NCI-H510A (cell line): ENCODE results near the gene SMTNL1.

Experiments
- DNase-seq: peaks from one replicate; lab custom pipeline; 2025; lab: John Stamatoyannopoulos, UW

Gene SMTNL1

DNA sequence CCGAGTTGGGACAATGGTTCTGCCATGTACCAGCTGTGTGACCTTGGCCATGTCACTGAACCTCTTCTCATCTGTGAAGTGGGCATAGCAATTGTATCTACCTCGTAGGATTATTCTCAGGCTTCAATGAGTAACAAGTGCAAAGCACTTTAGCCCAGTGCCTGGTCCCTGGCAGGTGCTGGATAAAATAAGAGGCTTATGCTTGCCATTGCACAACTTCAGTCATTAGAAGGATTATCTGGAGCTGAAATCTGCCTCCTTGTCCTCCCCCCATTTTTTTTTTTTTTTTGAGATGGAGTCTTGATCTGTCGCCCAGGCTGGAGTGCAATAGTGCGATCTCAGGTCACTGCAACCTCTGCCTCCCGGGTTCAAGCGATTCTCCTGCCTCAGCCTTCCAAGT, 7.2 kb downstream of the SMTNL1 start:
- no peak for DNase-seq

DNA sequence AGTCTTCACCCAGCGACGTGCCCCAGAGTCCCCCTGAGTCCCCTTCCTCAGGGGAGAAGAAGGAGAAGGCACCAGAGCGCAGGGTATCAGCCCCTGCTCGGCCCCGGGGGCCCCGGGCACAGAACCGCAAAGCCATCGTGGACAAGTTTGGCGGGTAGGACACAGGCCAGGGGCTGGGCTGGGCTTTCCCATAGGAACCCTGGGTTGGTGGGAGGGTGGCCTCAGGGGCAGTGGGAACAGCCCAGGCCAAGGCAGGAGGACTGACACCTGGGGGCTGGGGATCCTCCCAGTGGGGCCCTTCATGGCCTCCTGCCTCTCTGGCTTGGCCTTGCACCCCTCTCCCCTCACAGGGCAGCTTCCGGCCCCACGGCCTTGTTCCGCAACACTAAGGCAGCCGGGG, 8.5 kb downstream of the SMTNL1 start:
- no peak for DNase-seq

DNA sequence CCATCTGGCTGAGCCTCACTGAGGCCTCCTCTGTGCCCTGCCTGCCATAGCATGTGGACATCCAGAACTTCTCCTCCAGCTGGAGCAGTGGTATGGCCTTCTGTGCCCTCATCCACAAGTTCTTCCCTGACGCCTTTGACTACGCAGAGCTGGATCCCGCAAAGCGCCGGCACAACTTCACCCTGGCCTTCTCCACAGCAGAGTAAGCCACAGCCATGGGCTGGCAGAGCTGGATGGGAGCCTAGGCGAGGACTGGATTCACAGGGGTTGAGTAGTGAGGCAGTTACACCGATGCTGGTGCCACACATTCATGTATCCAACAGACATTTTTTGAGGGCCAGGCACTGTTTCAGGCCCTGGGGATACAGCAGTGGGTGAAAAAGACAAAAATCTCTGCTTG, 9.1 kb downstream of the SMTNL1 start:
- DNase-seq: no peak

DNA sequence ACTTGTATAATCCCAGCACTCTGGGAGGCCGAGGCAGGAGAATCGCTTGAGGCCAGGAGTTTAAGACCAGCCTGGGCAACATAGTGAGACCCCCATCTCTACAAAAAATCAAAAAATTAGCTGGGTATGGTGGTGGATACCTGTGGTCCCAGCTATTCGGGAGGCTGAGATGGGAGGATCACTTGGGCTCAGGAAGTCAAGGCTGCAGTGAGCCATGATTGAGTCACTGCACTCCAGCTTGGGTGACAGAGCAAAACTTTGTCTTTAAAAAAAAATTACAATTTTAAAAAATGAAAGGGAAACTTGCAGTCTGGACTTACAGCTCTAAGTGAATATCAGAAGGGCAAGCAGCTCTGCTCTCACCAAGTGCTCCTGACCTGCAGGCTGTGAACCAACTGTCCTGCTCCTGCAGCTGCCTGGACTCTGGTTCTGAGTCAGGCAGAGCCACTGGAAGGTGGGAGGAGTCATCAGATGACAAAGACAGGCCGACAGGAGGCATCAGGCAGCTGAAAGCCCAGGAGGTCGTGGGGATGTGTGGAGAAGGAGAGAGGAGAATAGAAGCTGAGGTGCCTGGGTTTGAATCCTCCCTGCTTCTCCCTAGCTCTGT, 9.6 kb downstream of the SMTNL1 start:
- no peak for DNase-seq

DNA sequence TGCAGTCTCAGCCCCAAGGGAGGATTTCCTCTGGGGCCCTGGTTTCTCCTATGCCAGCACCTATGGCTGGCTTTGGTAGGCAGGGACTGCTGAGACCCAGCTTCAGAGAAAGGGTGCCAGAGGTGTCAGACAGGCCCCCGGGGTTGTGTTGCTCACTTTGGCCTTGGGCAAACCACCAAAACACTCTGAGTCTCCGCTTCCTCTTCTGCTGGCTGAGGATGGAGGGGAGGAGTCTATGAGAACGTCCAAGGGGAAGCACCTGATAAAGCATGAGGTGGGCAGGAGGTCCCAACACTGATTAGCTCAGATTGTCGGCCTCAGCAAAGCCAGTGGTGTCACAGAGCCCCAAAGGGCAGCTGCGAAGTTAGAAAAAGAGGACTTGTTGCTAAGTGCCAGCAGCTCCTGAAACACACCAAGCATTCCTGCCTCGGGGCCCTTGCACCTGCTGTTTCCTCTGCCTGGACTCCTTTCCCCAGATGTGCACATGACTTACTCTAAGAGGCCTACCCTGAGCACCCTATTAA, 10.5 kb downstream of the SMTNL1 start:
- DNase-seq: no peak

DNA sequence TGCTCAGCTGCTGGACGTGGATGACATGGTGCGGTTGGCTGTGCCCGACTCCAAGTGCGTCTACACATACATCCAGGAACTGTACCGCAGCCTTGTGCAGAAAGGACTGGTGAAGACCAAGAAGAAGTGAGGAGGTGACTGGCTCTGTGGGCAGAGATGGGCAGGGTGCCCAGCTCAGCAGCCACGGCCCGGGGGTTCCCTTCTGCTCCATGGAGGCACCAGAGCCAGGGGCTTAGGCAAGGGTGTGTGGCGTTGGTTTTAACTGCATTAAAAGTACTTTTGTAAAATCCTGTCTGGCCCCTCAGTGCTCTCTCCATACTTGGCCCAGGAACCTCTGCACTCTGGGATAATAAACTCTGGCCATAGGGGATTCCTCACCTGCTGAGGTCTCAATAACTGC, 12.6 kb downstream of the SMTNL1 start:
- DNase-seq: no peak

DNA sequence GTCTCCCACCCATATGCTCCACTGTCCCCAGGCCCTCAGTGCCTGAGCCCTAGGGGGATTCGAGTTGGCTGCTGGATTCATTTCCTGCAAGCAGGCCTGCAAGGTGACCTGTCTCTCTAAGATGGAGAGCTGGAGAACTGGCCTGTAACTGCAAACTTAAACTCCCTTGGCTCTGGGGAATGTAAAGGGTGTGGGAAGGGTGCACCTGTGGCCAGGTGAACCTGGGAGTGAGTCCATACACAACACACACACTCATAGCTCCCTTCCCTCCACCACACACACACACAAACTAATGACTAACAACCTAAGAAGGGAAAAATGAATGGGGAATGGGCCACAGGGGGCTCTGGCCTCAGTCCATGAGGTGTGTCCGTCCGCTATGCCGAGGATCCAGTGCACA, 14.5 kb downstream of the SMTNL1 start:
- DNase-seq: no peak

DNA sequence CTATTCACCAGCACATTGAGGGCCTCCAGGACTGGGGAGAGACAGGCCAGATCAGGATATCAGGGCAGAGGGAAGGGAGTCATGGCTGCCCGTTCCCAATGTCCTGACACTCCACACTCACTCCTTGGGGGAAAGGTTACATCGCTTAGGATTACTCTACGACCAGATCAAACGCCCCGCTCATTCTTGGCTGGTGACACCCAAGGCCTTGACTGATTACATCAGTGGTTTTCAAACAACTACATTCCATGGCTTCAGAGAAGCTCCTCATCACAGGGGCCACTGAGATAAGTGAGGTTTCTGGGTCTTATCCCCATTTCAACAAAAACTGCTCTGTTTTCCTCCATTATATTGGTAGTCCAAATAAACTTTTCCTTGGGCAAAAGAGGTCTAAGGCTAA, 15.1 kb downstream of the SMTNL1 start:
- DNase-seq: no peak

DNA sequence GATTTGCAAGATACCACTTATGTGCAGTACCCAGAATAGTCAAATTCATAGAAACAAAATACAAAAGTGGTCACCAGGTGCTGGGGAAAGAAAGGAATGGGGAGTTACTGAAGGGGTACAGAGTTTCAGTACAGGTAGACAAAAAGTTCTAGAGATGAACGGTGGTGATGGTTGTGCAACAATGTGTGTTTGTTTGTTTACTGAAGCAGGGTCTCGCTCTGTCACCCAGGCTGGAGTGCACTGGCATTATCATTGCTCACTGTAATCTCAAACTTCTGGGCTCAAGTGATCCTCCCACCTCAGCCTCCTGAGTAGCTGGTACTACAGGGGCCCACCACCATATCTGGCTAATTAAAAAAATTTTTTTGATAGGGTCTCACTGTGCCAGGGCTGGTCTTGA, 18.0 kb downstream of the SMTNL1 start:
- no peak for DNase-seq

DNA sequence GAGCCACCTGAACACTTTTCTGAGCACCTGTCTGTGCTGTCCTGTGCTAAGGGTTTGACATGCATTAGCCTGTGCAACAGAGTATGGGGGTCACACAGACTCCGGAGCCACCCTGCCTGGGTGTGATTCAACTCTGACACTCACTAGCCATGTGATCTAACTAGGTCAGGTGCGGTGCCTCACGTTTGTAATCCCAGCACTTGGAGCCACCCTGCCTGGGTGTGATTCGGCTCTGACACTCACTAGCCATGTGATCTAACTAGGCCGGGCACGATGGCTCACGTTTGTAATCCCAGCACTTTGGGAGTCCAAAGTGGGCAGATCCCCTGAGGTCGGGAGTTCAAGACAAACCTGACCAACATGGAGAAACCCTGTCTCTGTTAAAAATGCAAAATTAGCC, 18.6 kb downstream of the SMTNL1 start:
- DNase-seq: no peak

DNA sequence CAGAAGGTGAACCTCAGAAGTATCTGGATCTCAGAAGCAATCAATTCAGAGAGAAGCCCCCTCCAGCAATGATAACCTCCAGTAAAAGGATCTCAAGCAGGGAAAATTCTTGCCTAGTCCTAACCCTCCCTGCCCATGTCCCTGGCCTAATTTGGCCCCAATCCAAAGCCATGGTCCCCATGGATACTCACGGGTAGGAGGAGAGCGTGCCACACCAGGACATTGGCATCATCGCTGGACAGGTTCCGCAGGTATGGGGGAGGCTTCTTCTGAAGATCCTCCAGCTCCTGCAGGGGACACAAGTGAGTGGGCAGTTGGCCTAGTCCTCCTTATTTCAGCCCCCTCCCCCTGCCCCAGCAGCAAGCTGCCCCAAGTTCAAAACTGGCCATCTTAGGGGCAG, 22.8 kb downstream of the SMTNL1 start:
- peak; percentile 9 for DNase-seq

DNA sequence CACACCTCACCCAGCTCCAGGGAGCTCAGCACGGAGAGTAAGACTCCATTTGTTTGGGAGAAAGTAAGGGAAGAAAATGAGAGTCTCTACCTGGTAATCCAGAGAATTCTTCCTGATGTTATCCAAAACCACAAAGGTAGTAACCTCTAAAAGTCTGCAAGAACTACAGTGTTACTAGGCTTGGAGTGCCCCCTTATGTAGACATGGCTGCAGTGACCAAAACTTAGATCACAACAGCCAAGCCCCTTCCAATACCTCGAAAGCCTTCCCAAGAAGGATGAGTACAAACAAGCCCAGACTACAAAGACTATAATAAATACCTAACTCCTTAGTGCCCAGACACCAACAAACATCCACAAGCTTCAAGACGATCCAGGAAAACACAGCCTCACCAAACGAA, 25.2 kb downstream of the SMTNL1 start:
- DNase-seq: no peak

DNA sequence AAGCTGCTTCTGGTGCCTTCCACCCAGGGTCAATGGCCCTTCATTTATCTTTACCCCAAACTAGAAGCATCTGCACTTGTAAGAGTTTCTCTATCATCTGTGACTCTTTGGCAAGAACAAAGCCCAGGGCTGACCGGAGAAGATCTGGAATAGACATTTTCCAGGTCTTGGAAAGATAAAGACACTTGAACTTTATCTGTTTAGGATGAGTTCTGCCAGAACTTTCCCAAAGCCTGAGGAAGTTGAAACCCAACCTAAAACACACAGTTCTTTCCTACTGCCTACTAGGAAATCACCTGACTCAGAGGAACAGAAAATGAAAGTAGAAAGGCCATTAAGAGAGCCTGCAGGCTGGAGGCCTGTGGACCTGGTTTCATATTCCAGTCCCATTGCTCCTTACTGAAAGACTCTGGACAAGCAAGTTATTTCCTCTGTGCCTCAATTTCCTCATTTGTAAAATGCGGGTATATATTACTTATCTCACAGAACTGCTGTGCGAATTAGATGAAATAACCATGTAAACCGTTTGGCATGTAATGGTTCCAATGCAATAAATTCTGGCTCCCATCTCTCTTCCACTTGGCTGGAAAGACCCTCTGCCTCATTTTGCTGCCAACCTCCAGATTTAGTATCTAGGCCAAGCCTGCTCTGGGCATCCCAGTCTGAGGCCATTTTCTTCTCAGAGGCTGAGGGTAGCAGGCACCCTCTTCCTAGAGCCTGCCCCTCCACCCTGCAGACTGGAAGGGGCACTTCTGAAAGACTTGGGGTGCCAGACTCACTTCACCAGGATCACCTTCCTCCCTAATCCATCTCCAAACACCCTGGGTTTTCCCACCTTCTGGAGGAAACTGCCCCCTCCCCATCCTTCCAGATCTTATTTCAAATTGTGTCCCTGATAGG, 28.9 kb downstream of the SMTNL1 start:
- peak; percentile 5 for DNase-seq

DNA sequence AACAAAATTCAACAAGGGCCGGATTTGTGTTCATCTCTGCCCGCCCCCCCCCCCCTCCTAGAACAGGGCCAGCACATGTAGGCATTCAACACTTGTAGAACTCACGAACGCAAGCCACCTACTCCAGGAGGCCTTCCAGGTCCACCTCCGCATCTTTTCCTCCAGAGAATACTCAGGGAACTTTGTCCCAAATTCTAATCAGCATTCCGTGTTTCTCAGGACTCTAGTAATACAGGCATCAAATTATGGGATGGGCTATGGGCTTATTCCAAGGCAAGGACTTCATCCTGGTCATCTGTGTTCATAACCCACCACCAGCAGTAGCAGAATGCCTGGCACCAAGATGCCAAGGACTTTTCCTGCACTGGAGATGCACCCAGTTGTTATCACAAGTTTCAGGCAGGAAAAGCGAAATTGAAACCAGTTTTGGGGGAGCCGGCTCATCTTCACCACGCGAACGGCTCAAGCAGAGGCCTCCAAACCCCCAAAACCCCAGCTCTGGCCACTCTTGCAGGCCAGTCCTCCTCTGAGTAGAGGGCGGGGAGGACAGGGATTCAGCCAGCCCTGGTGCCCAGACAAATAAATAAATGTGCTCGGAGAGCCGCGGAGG, 29.6 kb downstream of the SMTNL1 start:
- DNase-seq: no peak

DNA sequence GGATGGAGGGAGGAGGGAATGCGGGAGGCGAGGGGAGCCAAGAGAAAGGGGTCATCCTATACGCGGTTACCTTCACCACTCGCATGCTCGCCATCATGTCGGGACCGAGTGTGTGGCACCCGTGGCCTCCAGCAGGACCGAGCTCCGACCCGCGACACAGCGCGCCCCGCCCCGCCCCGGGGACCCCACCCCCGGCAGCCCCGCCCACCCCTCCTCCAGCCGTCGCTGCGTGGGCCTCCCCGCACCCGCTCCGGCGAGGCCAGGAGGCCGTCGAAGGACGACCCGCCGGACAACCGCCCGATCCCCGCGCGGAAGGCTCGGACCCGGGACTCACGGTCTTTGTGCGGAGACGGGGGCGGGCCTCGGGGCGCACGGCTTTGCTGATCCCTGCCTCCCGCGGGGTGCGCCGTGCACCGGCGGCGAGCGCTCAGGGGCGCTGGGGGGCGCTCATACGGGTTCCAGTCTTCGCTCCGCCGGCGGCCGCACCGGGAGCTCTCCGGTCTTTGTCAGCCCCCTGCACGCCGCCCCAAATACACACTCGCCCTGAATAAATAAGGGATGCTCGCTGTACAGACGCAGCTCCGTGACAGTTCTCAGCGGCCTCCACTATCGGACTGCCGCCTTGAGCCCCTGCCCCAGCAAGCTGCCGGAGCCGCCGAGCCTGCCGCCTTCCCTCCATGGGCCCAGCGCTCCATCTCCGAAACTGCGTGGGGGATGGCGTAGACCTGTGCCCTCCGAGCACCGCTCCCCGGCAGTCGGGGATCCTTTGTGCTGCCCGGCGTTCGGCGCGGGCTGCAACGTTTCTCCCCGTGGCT, 30.3 kb downstream of the SMTNL1 start, which contains the start of gene UBE2L6:
UBE2L6 (minus strand) TSS at position 158 of the 815 bp plus-strand sequence; CDS start at position 97, 61 bp downstream.
- peak; percentile 60 for DNase-seq

DNA sequence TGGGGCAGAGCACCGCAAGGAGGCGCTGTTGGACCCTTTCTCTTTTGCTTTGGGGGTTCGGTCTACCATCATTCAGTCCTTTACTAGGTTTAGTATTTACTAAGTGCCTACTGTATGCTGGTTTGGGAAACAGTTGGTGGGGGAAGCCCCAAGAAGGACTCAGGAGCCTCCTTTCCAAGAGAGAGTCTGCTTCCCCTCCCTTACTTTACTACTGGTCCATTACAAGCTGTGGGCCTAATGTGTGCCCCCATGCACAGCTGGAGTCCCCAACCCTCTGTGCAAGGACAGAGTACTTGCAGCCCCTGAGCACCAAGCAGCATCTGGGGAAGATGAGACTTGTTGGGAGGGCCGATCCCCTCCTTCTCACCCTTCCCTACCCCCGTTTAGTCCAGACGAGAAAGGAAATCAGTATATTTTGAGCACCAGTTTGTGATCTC, 31.0 kb downstream of the SMTNL1 start:
- DNase-seq: no peak

DNA sequence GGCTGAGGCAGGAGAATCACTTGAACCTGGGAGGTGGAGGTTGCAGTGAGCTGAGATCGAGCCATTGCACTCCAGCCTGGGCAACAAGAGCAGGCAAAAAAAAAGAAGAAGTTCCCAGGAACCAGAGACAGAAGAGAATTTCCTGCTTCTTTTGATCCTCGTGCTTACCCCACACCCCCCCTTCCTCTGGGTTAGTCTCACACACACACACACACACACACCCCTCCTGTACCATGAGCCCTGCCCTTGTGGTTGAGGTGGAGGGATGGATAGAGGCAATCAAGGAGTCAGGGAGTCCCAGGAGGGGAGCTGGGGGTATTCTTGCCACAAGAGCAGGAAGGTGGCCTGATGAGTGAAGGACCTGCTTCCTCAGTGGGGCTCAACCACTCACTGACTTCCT, 34.2 kb downstream of the SMTNL1 start:
- DNase-seq: no peak

DNA sequence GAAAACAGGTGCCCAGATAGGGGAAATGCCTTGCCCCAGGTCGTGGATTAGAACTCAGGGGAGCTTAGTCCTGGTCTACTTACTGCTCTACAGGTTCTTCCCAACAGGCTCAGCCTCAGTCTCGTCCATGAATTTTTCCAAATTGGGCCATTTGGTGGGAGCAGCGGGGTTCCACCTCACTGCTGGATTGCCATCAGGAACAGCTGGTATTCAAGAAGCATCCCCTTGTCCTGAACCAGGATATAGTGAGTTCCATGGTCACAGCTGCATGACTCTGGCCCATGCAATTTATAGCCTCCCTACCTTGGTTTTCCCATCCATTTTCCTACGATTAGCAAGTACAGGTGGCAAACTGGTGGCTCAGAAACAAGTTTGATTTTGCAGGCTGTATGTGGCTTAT, 36.7 kb downstream of the SMTNL1 start:
- DNase-seq: no peak

DNA sequence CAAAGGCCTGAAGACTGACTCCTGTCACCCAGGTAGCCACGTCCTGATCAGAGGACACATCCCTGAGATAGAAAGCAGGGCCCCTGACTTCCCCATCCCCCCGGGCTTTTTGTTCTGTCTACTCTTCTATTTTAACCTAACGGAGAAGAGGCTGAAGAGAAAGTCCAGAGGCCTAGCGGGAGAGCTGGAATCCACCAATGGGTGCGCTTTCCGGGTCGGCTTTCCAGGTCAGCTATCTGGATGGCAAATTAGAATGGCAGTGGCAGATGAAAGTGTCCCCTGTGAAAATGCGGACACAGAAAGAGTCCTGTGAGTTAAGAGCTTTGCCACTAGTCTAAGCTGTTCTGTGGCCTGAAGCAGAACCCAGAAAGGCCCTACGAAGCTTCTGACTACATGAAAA, 46.9 kb downstream of the SMTNL1 start:
- no peak for DNase-seq

DNA sequence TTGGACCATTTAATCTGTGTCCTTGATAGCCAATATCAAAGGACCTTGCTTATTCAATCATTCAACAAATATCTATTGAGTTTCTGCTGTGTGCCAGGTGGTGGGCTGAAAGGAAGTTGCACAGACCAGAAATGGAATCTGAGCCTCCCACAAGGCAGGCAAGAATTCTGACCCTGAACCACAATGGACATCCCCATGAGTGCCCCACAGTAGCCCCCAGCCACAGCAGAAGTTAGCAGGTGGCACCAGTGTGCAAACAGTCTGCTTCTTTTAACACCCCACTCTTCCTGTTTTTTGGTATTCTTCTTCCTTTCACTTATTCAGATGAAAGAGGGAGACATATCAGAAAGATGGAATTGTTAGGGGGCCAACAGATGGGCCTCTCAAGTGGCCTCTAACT, 47.9 kb downstream of the SMTNL1 start:
- DNase-seq: no peak

DNA sequence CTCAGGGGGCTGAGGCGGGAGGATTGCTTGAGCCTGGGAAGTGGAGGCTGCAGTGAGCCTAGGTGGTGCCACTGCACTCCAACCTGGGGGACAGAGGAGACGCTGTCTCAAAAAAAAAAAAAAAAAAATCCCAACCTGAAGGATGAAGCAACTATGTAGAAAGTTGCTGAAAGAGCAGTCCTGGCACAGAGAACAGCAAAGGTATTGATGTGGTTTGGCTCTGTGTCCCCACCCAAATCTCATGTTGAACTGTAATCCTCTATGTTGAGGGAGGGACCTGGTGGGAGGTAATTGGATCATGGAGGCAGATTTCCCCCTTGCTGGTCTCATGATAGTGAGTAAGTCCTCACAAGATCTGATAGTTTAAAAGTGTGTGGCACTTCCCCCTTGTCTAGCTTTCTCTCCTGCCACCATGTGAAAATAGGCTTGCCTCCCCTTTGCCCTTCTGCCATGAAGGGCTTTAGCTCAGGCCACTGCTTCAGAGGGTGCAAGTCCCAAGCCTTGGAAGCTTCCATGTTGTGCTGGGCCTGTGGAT, 49.4 kb downstream of the SMTNL1 start:
- DNase-seq: no peak
